HG03558 (cell line): ENCODE results near the gene CCN5.
"Not testable (repeated sequence)": the region's sequence is repeated elsewhere in the genome, so short reads cannot be mapped to it uniquely, and the experiment has no call there.

Experiments
- ATAC-seq: cut with Tn5 transposase; IDR thresholded peaks from one replicate; pipeline ENCODE4 v1.9.1; 2021; ENCODE audit warnings: moderate number of reproducible peaks; ENCODE audit not compliant: unreplicated experiment; ENCODE audit errors: extremely low read depth

CCN5 gene

DNA sequence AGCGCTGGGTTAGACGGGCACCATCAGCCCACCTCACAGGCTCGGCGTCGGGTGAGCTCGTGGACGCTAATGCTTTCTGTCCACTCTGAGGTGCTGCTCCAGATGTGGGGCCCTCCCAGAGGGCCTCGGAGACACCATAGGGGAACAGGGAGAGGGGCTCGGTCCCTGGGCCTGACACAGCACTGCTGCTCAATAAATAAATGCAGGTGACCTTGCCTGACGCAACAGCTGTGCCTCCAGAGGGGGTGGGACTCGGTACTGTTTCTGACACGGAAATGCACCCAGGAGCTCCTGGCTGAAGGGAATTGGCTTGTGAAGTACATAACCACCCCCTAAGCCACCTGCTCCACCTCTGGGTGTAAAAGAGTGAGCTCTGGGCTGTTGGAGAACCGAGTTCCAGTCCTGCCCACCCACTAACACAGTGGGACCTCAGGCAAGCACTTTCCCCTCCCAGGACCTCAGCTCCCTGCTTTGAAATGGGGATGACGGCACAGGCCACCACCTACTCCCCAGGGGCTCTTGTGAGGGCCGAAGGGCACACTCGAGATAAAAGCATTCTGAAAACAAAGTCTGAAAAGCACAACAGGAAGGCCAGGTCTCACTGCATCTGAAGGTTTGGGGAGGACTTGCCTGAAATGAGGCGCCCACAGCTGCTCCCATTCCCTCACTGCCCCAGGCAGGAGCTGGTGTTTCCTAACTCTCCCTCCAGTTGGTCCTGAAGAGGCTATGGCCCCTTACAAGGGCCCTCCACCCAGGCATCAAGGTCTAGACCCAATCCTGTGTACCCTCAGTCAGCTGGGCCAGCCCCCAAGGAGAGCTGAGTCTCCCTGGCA is 37.1 kb downstream of the CCN5 start:
- no peak for ATAC-seq

DNA sequence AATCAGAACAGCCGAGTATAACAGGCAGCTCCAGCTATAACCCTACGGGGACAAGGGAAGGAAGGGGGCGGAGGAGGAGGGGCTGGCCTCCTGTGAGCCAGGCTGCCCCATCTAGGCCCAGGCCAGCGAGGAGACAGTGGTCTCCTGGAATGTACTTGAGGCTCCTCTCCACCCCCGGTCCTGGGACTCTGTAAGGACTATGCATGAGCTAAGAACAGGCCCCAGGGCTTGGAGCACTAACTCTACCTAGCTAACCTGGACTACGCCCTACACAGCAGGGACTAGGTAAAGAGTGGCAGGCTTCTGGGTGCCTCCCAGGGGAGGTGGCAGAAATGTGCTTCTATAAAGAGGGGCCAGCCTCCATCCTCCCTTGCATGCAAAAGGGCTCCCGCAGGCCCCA is 39.4 kb downstream of the CCN5 start:
- no peak for ATAC-seq

DNA sequence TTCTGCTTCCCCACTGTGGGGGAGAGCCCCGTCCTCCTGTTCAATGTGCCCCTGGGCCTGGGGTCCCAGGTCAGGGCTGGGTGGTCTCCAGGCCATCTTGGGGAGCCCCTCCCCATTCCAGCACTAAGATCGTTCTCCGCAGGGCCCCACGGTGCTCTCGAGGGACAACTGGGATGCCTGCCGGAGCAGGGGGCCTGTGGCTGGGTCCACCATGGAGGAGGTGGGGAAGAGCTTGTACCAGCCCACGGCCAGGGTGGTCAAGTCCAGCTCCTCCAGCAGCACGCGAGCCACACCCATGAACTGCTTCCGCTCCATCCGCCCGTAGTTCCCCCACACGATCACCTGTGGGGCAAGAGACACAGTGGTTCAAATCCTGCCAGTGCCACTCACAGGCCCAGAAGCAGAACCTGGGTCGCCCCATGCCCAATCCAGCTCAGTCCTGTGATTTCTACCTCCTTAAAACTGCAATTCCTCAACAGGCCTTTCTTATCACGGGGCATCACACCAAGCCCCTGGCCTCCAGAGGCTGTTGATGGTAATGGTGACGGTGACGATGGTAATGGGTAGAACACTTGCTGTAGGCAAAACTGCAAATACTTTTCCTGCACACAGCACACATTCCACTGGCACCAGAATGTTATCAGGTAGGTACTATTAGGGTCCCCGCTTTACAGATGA is 41.0 kb downstream of the CCN5 start:
- no peak for ATAC-seq

DNA sequence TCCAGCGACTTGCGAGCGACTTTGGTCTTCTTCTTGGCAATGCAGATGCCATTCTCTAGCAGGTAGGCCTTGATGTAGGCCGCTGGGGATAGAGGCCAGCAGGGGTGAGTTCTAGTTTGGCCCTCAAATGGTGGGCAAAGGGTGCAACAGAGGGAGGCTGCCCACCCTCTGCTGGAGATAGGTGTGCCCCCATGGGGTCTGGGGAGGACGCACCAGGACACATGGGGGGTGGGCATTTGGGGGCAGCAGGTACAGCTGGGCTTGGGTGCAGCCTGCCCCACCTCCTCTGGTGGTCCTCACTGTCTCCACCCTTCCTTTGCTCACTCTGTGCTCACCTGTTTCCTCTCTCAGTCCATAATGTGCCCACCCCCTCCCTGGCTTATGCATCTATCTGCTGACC is 41.8 kb downstream of the CCN5 start:
- no peak for ATAC-seq

DNA sequence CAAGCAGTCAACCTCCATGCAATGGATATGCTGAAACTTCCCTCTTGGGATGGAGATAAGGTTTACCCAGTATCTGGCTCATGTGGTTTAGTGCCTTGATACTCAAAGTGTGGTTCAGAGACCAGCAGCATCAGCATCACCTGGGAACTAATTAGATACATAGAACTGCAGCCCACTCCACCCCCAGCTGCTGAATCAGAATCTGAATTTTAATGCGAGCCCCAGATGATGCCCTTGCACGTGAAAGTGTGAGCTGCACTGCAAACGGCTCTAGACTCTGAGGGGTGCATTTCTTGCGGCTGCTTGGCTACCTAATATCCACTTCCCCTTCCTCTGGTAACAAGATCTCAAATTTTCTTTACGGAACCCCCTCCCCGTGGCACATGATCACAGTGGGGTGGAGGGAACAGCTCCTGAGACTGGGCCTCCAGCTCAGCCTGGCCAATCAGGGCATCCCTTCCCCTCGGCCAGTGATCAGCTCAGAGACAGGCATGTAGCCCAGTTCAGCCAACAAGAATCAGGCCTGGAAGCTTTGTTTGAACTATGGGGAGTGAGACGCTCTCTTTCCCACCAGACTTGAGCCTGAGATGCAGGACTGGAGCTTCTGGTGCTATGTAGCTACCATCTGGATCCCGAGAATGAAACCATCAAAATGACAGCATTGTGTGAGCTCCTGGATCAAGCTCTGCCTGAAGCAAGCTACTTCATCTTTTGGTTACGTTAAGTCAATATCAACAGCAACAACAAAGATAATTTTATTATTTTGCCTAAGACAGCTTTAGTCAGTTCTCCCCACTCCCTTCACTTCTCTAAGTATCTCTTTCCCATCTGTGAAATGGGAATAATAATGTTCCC is 43.3 kb downstream of the CCN5 start:
- no peak for ATAC-seq

DNA sequence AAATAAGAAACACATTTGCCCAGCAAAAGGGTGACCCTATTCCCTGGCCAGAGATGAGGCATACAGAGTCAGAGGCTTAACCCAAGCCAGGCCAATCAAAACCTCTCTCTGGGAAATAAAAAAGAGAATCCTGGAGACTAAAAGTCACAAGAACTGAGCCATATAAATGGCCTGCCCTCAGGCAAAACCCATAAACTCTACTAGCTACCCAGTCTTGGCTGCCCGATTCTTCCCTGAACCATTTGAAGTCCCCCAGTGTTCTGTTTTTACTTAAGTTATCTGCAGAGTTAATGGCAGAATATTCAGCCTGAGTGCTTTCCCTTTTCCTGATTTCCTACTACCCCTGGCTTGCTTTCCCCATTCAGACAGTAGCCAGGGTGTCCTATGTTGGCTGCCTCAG is 44.4 kb downstream of the CCN5 start:
- ATAC-seq = no peak

DNA sequence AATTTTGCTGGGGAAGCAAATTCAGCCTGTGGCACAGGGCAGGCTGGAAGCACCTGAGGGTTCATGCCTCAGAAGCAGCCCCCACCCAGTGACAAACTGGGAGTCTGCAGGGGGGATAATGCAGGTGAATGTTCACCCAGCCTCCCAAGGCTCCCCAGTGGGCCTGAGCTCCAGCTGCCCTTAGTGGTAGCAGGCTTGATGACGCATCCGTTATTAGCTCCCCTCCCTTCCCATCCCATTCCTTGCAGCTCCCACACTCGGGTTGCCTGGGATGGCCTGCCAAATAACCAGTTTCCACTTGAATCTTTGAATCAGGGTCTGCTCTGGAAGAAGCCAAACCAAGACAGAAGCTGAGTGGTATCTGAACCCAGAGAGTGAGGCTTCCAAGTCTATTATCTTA is 46.3 kb downstream of the CCN5 start:
- no peak for ATAC-seq

DNA sequence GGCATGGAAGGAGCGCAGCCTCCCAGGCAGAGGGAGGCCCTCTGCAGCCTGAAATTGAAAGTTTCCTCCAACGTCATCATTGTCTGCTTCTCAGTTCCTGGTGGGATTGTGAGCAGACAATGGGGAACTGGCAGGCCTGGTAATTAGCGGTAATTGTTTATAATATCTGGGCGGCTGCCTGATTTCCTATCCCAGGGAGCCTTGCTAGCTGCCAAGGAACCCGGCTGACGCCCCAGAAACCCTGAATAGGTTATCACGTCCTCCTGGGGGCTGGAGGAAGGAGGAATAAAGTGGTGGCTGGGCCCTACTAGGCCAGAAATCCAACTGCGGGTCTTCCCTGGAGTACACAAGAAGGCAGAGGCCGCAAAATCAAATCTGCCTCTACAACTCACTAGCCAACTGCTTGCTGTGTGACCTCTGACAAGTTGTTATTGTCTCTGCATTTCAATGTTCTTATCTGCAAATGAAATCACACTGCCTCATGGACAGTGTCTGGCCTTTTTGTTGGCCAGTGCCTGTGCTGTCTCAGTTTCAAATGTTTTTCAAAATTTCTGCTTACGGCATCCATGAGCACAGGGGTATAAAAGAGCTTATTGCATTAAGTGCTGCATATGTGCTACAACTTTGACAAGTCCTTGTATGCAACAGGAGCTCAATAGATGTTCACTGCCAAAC is 47.4 kb downstream of the CCN5 start:
- no peak for ATAC-seq

DNA sequence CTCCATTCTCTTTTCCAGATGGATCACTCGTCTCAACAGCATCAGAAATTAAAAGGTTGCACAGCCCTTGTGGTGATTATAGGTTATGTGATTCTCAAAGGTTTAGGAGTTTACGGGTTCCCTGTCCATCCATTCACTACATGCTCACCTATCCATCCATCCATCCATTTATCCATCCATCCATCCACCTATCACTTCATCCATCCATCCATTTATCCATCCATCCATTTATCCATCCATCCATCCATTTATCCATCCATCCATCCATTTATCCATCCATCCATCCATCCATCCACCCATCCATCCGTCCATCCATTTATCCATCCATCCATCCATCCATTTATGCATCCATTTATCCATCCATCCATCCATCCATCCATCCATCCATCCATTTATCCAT is 48.6 kb downstream of the CCN5 start:
- ATAC-seq = not testable (repeated sequence)

DNA sequence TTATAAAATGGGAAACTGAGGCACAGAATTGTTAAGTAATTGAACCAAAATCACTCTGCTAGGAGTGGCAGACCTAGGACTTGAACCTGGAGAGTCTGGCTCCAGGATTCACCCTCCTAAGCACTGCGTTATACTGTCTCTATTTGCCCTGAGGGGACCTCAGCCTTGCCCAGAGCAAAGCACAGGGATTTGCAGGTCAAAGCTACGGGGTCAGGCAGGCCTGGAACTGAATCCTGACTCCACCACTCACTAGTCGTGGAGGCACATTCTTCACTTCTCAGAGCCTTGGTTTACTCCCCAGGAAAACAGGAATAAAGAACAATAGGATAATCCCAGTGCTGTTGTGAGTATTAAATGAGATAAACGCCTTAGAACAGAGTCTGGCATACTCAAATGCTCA is 49.9 kb downstream of the CCN5 start:
- ATAC-seq = no peak

DNA sequence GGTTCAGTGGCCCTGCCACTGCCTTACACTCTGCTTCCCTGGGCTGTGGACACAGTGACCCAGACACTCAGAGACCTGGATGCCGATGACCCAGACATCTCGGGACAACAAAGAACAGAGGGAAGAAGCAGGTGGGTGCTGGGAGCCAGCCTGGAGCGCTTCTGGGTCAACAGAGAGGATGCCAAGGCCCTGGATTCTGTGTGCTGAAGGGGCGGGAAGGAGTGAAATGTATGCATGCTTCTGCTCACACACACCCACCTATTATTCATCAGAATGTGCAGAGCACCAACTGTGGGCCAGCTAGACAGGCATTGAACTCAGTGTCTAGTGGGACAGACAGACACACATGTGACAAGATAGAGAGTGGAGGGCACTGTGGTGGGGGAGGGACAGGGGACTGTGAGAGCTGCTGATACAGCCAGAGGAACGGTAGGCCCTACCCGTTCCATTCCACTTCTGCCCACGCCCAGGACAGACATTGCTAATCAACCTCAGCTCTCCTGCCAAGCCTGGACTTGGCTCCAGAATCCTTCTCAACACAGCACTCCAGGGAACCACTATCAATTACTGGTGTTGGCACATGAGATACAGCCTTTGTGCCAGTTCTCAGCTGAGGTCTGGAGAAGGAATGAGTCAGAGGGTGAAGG is 50.7 kb downstream of the CCN5 start:
- ATAC-seq = no peak

DNA sequence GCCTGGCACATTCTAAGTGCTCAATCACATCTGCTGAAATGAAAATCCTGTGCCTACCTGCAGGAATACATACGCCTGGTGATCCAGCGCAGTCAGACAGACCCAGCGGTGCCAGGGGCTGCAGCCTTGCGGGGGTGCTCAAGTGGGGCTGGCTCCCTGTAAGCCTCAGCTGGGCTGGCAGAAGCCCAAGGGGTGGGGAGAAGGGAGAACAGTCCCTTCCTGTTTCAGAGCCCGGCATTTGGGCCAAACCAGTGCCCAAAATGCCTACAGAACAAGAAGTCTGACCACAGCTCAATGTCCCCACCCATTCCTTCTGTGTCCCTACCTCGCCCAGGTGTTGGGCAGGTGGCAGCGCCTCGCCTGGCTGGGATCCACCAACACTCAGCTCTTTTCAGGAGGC is 53.1 kb downstream of the CCN5 start:
- no peak for ATAC-seq

DNA sequence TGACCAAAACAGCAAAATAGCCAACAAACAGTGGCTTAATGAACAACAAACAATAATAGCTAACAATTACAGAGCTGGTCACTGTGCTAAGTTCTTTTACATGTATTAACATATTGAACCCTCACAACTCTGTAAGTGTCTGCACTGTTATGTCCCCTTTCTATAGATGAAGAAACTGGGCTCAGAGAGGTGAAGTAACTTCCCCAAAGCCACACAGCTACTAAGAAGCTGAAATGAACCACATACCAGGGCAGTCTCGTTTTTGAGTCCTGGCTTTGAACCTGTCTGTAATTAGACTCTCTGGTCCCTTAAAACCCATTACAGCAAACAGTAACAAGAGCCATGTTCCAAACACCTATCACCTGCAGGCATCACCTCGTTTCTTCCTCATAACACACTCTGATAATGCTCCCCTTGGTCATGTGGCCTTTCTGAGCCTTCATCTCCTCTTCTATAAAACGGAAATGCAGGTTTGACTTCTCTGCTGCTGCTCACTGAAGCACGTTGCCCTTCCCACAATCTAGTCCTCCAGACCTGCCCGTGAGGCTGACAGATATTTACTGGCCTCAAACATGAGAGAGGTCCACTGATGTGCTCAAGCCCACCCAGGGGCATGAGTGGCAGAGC is 53.8 kb downstream of the CCN5 start:
- no peak for ATAC-seq

DNA sequence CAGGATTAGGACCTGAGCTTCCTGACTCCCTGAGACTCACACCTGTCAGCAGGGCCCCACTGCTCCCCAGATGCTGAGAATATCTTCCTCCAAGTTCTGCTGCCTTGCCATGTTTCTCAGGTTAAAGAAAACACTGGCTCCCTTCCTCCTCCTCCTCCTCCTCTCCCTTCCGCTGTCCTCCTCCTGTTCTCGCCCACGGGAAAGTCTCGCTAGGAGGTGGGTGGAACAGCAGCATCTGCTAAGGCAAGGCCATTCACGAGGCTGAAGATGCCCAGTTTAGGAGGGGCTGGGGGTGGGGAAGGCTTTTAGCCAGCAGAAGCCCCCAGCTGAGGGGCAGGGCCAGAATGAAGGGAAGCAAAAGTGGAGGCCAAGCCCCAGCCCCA is 54.3 kb downstream of the CCN5 start:
- ATAC-seq = no peak

DNA sequence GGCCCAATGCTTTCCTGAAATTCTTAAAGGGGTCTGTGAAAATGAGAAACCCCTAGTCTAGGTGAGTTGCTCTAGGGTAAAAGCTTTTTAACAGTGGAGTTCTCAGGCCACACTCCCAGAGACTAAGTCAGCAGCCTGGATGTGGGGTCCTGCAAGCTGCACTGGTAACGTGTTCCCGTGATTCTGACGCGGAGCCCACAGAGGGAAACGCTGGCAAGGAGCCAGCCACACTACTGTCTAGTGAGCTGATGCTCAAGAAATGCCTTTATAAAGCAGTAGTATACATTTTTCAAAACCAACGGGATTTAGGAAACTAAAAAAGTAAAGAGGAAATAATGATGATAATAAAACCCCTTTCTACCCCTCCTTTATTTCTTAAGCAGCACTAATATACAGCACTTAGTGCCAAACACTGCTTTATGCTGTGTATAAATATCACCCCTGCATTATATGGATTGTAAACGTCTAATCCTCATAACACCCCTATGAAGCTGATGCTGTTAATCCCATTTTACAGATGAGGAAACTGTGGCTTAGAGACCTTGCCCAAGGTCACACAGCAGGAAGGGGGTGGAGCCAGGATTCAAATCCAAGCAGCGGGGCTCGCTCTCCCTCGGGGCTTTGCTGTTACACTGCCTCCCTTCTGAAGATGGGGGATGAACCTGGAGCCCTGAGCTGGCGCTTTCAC is 55.5 kb downstream of the CCN5 start:
- ATAC-seq = no peak

DNA sequence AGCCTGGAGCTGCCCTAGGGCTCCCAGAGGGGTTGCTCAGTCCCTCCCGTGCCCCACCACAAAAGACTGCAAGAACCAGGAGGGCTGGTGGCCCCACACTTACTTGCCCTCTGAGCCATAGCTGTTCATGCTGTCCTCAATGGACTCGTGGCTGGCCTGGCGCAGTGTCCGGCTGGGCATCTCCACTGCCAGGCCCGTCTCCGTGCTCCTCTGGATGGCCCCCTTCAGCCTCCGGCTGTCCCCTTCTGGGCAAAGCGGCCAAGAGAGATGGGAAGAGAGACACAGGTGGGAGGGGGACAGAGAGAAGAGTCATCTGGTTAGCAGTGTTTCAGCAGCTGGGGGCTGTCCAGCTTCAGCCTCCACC is 56.0 kb downstream of the CCN5 start:
- no peak for ATAC-seq

DNA sequence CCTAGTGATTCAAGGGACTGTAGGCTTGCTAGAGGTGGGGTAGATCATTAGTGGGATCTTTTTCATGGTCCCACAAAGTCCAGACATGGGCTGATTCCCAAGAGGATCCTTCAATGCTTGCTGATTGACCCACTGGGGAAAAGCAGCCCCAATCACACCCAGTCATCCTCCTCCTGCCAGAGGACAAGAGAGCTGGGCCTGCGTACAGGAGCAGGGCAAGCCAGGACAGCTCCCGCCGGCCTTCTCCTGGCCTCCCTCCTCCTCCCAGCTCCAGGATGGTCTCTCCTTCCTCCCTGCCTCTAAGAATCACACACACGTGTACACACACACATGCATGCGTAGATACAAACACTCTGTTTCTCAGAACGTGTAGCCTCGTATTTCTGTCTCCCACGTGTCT is 57.5 kb downstream of the CCN5 start:
- ATAC-seq = no peak

DNA sequence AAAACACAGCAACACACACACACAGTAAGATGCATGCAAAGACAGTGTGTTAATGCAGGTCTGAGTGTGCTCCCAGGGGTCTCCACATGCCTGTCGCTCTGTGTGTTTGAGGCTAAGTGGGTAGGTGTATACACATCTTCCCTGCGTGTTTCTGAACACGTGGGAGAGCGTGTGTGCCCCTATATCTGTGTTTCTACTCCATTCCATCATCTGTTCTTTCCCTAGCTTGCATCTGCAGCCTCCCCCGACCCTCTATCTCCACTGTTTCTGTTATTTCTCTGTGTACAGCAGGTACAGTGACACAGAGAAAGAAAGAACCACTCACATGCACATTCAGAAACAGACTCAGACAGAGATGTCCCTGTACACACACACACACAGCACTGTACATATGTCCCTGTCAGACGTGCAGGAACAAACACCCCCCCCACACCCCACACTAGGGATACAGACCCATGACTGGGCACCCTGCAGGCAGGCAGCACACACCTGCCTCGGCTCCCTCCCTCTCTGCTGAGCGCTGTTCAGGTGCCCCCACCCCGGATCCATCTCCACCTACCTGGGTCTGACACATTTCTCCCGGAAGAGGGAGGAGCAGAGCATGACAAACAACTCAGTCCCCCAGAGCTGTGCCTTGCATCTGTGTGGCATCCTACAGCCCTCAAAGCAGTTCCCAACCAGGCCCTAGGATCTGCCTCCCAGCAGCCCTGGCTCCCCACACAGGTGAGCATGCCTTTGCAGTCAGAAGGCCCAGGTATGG is 58.1 kb downstream of the CCN5 start:
- ATAC-seq = no peak
